Muscle of arm (tissue), 12 donors: Measurements from ENCODE around the gene PAX8. TPM values are rescaled to one million over a fixed set of nuclear protein-coding genes. Genes with fewer than 3 reads are reported as not detected.

Experiments used
- DNase-seq: peaks from one replicate; pipeline ENCODE4 v3.0.0-alpha.2; 2013
- polyA plus RNA-seq, 12 donors: library from polyadenylated mRNA; unstranded; fragments of 120-200 nt; gene quantifications; one replicate each; pipeline ENCODE4 v1.2.1, GENCODE V29; 2013; ENCODE audit not compliant: insufficient read length in 12 of 12

PAX8 gene
- polyA plus RNA-seq, 12 donors, result 0.52 to 18.1 (median 2.0) TPM; not detected in 1

GRCh38 chr2:113172721-113173541, 105.8 kb downstream of the PAX8 start:
- DNase-seq, result no peak

- no peak for DNase-seq
These were observed 107.2 kb downstream of the PAX8 start for GRCh38 chr2:113171334-113172075.

GRCh38 chr2:113169586-113169985, 109.1 kb downstream of the PAX8 start:
- DNase-seq, result no peak

GRCh38 chr2:113169002-113169530, 109.7 kb downstream of the PAX8 start:
- DNase-seq, result no peak

- no peak for DNase-seq
These were observed 110.8 kb downstream of the PAX8 start for GRCh38 chr2:113167962-113168340.

- DNase-seq, result no peak
These were observed 111.4 kb downstream of the PAX8 start for GRCh38 chr2:113167115-113167932.

GRCh38 chr2:113166187-113166645, 112.5 kb downstream of the PAX8 start:
- DNase-seq, result no peak

Other genes with a start within 250 kb of the PAX8 start
- gene IL36B, start 226.1 kb downstream of the PAX8 start, polyA plus RNA-seq, result not detected
- gene IL36RN, start 219.7 kb downstream of the PAX8 start, polyA plus RNA-seq, result 10 to 100 TPM in 1 of 12 donors, 1 to 10 TPM in 2, under 1 TPM in 2, not detected in 7; 0.12 to 17.1 (median 5.0) TPM
- gene IL1F10, start 211.0 kb downstream of the PAX8 start, polyA plus RNA-seq, result not detected
- gene IL1RN, start 151.3 kb downstream of the PAX8 start, polyA plus RNA-seq, result 10 to 100 TPM in 1 of 12 donors, 1 to 10 TPM in 4, under 1 TPM in 5, not detected in 2; 0.33 to 12.9 (median 1.5) TPM
- 10 to 100 TPM in 2 of 12 donors, 1 to 10 TPM in 9, not detected in 1; 1.0 to 23.0 (median 1.8) TPM for gene PSD4, start 105.0 kb downstream of the PAX8 start, polyA plus RNA-seq
- 10 to 100 TPM in 11 of 12 donors, not detected in 1; 32.7 to 48.2 (median 40.7) TPM for gene ZNG1B, start 158.8 kb upstream of the PAX8 start, polyA plus RNA-seq
- gene FOXD4L1, start 219.7 kb upstream of the PAX8 start, polyA plus RNA-seq, result 1 to 10 TPM in 10 of 12 donors, not detected in 2; 1.2 to 3.4 (median 2.4) TPM